Nucleus accumbens (tissue), 56 donors: ENCODE measurements around the gene LIX1L.

Source experiments
- DNase-seq, 56 donors: peaks; one replicate each; lab custom pipeline; 2025; lab: John Stamatoyannopoulos, UW

Gene LIX1L

GRCh38 chr1:145957443-145958319, at the start of gene LIX1L:
LIX1L (minus strand) TSS chr1:145958017; CDS start chr1:145957927, 90 bp downstream.
- peak; percentile 80 to 98 (median 96) for DNase-seq

GRCh38 chr1:146001709-146002108, 43.9 kb upstream of the LIX1L start:
- no peak for DNase-seq

GRCh38 chr1:145999321-146000024, 41.7 kb upstream of the LIX1L start:
- peak in 1 of 56 donors; percentile 51 for DNase-seq

DNA sequence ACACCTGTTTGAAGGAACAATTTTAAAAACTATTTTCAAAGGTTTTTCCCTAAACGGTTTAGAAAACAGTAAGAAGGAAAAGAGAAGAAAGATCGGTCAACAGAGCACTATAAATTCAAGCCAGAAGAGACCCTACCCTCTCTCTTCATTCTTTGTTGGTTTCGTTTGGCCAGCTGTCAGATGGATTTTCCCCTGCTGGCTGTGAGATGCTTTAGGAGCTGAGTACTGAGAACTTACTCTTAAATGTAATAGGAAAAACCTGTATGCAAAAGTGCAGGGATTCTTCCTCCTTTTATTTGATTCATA, 39.9 kb upstream of the LIX1L start:
- no peak for DNase-seq

DNA sequence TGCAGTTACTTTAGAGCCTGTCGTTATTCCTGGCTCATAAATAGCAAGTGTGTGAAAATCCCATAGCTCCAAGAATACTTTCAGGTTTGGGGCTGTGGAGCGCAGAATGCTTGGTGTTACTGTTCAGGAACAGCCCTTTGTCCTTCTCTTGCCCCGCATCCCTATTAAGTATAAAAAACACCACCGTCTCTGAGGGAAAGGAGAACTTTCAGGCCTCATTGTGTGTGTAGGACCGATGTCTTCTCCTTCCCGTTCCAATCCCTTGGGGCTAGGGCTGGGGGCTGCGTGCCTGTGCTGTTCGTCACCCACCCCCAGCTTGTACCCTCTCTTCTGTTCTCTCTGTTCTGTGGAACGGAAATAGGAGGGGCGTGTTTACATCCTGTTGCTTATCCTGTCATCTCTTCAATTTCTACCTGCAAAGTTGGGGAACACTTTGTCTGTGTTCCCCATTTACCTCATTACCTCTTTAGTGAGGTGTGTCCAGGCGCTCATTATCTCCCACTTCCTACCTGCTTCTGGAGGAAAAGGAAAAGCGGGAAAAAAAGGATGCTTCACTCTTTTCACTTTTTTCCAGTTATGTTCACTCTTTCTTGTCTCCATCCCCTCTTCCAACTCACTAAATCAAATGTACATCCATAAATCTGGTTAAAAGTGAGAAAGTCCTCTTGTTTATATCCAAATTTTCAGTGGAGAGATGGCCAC, 39.4 kb upstream of the LIX1L start:
- DNase-seq: peak in 9 of 56 donors; percentile 14 to 71 (median 52)

DNA sequence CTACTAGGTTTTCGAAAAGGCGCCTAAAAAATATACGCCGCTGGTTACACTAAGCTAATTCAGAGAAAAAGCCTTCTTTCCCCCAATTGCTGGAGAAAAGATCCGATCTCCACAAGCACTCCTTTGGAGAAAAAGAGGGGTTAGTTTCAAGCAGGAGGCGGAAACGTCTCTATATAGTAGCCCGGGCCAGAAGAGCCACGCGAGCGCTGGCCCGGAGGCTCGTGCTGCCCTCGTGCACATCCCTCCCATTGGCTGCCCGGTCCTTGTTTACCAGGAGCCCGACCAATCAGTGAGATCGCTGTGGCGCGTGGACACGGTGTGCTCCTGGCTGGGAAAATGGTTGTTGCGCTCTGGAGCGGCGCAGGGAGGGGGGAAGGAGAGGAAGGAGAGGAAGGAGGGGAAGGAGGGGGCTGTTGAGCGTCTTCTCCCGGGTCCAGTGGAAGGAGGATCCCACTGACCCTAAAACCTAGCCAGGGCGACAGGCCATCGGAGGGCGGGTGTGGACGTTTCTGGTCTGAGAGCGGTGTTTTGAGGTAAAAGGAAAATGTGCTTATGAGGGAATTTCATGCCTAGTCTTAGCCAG, 38.7 kb upstream of the LIX1L start, which contains the start of gene TXNIP:
TXNIP (minus strand) TSS at position 147 of the 583 bp plus-strand sequence. CDS start 313 bp downstream, outside the sequence.
- DNase-seq: peak; percentile 84 to 99 (median 98)

DNA sequence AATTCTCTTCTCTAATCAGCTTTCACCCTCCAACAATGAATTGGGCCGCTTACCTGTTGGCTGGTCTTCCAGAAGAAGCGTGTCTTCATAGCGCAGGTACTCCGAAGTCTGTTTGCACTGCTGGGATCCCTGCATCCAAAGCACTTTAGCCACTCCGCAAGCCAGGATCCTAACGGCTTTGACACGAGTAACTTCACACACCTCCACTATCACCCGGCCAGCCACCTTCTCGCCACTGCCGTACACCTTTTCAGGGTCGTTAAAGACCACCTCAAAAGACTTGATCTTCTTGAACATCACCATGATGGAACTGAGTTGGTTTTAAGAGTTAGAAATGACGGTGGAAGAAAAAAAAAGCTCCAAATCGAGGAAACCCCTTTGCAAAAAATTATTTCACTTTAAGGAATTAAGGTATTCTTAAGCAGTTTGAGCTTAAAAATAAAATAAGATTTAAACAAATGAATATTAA, 38.2 kb upstream of the LIX1L start:
- DNase-seq: peak in 7 of 56 donors; percentile 7 to 25 (median 15)

GRCh38 chr1:145995148-145995881, 37.5 kb upstream of the LIX1L start:
- DNase-seq: no peak

DNA sequence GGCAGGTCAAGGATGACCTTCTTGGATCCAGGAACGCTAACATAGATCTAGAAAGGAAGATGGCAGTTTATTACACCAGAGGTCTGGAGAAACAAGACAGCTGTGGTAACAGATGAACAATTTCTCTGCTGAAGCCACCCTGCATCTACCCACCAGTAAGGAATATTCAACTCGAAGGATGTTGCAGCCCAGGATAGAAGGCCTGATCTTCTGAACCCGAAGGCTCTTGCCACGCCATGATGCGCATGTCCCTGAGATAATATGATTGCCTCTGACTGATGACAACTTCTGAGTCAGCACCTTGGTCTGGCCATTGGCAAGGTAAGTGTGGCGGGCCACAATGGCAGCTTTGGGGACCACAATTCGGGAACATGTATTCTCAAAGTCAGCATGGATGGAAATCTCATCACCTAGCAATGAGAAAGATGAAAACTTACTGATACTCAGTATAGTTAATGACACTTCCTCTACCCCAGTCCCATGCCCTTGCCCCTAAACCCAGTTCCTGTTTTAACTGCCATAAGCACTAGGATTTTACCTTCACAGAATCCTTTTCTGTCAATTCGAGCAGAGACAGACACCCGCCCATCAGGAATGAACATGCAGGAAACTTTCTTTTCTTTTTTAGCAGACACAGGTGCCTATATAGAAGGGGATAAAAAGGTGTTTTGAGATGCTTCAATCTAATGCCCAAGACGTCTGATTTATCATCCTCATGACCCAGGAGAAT, 36.7 kb upstream of the LIX1L start:
- peak in 3 of 56 donors; percentile 9 to 16 (median 12) for DNase-seq

- no peak for DNase-seq
These were observed 36.0 kb upstream of the LIX1L start for GRCh38 chr1:145993618-145994390.

DNA sequence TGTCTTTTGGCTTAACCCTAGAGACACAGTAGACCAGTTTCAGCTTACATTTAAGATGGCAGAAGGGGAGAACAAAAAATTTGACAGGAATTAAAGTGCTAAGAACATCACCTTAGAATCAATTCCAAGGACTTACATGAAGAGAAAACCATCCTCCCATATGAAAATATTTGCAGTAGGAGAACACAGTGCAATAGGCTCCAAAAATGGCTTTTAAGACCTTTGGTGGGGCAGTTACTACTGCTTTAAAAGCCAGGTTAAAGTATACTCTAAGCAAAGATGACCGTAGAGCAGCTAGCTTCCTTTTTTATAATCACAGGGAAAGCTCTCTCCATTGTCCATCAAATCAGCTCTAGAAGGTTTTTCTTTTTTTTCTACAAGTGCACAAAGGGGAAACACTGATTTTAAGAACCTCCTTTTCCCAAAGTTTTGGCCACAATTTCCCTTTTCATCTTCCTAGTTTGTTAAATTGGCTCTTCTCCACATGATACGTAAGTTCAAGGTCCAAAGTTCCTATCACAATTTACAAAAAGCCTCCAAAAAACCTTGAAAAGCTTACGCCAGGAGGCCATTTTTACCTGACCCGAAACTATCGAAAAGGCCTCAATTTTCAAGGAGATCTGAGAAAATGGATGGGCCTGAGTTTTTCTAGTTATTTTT, 35.3 kb upstream of the LIX1L start:
- no peak for DNase-seq

- no peak for DNase-seq
These were observed 34.7 kb upstream of the LIX1L start for GRCh38 chr1:145992502-145992936.

GRCh38 chr1:145991735-145992412, 34.1 kb upstream of the LIX1L start:
- DNase-seq: no peak

DNA sequence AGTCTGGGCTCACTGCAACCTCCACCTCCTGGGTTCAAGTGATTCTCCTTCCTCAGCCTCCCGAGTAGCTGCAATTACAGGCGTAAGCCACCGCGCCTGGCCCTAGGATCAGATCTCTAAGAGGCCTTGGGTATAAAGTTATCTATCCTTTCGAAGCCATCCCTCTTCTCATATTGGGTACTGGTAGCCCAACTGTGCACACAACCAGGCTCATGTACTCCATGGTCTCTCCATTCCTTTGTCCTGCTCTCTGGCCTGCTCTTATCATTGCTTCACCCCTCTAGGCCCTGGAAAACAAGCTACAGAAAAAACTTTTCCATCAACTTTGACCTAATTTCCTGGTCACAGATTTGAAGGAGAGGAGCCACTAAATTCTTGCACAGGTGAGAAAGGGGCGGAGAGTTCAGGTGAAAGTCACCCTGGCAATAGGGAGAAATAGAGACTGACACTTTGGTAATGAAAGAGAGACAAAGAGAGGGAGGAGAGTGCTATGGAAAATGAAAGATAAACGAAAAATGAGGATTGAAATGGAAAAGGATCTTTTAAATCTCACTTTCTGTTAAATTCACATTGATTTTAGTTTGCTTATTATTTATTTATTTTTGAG, 32.5 kb upstream of the LIX1L start:
- DNase-seq: no peak

- no peak for DNase-seq
These were observed 31.0 kb upstream of the LIX1L start for GRCh38 chr1:145988773-145989172.

DNA sequence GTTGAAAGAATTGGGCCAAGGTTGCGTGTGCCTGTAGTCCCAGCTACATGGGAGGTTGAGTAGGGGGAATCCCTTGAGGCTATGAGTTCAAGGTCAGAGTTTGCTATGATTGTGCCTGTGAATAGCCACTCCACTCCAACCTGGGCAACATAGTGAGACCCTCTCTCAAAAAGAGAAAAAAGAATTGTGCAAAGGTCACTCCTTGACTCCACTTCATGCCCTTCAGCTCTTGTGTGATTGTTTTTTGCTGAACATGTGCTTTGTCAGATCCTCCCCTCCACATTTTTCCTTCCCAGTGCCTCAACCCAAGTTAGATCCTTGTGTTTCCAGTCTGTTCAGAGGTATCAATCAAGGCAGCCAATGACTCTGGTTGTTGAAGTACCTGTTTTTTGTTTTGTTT, 30.1 kb upstream of the LIX1L start:
- no peak for DNase-seq

- no peak for DNase-seq
These were observed 28.7 kb upstream of the LIX1L start for GRCh38 chr1:145986551-145986950.
